NCI-H1417 (cell line): ENCODE results near the gene ZNF106.
A peak's percentile ranks its signal among the peaks of the same experiment; 100 is the strongest.

Source experiments
- DNase-seq, 3 experiments: peaks; one replicate each; lab custom pipeline; 2025; lab: John Stamatoyannopoulos, UW

Gene ZNF106

GRCh38 chr15:42367041-42367440 is 123.9 kb downstream of the ZNF106 start:
- no peak for DNase-seq

- DNase-seq, result no peak
Observed at GRCh38 chr15:42365921-42366550, 124.9 kb downstream of the ZNF106 start.

- peak; percentile 21 to 65 (median 36) for DNase-seq
Observed at GRCh38 chr15:42364529-42364928, 126.4 kb downstream of the ZNF106 start.

GRCh38 chr15:42363942-42364341 is 127.0 kb downstream of the ZNF106 start:
- DNase-seq, result no peak

GRCh38 chr15:42363487-42363886 is 127.5 kb downstream of the ZNF106 start:
- DNase-seq, result no peak
